Measurements from ENCODE around the gene AURKA. TPM values are rescaled to one million over a fixed set of nuclear protein-coding genes. Genes with fewer than 3 reads are reported as not detected.

Gene AURKA
- polyA plus RNA-seq, 2 donors, result 5.5 to 8.7 TPM

- Histone ChIP-seq H3K4me3 (ENCODE audit: low read depth in 1 of 2, low read length in 2 of 2) (no peak overlapping the region), H3K27ac (ENCODE audit: low read depth in 2 of 2, low read length in 1 of 2) (no peak overlapping the region), H3K27me3 (ENCODE audit: control insufficient read depth in 1 of 2, insufficient read depth in 2 of 2, low read length in 2 of 2) (no peaks in the 10 kb centered on the region), H3K36me3 (ENCODE audit: control insufficient read depth in 2 of 2, insufficient read depth in 2 of 2, low read length in 1 of 2) (no peaks in the 10 kb centered on the region), H3K9me3 (ENCODE audit: control insufficient read depth in 2 of 2, insufficient read depth in 1 of 2, low read depth in 1 of 2, low read length in 1 of 2) (no peaks in the 10 kb centered on the region), H3K4me1 (ENCODE audit: control insufficient read depth in 2 of 2, insufficient read depth in 2 of 2, low read length in 1 of 2) (peaks cover 7 to 8% of the 10 kb centered on the region in 2 donors)
- WGBS, 2 donors, result 60 to 62% methylated on average over 6 of the region's 6 CpGs
Observed at GRCh38 chr20:56358070-56358469, 33.9 kb downstream of the AURKA start.

- no peaks in the 10 kb centered on the region for H3K9me3 ChIP-seq (ENCODE audit: control insufficient read depth in 2 of 2, insufficient read depth in 1 of 2, low read depth in 1 of 2, low read length in 1 of 2)
- H3K4me3 ChIP-seq (ENCODE audit: low read depth in 1 of 2, low read length in 2 of 2), result no peak overlapping the region
- H3K27ac ChIP-seq (ENCODE audit: low read depth in 2 of 2, low read length in 1 of 2), result no peak overlapping the region
- WGBS, 2 donors, result 75 to 83% methylated on average over 4 of the region's 4 CpGs
- H3K4me1 ChIP-seq (ENCODE audit: control insufficient read depth in 2 of 2, insufficient read depth in 2 of 2, low read length in 1 of 2), result no peaks in the 10 kb centered on the region
- H3K36me3 ChIP-seq (ENCODE audit: control insufficient read depth in 2 of 2, insufficient read depth in 2 of 2, low read length in 1 of 2), result no peaks in the 10 kb centered on the region
- no peaks in the 10 kb centered on the region for H3K27me3 ChIP-seq (ENCODE audit: control insufficient read depth in 1 of 2, insufficient read depth in 2 of 2, low read length in 2 of 2)
Observed at GRCh38 chr20:56353356-56353755, 38.7 kb downstream of the AURKA start.

- no peak overlapping the region for H3K27ac ChIP-seq (ENCODE audit: low read depth in 2 of 2, low read length in 1 of 2)
- H3K9me3 ChIP-seq (ENCODE audit: control insufficient read depth in 2 of 2, insufficient read depth in 1 of 2, low read depth in 1 of 2, low read length in 1 of 2), result no peaks in the 10 kb centered on the region
- H3K36me3 ChIP-seq (ENCODE audit: control insufficient read depth in 2 of 2, insufficient read depth in 2 of 2, low read length in 1 of 2), result no peaks in the 10 kb centered on the region
- H3K4me1 ChIP-seq (ENCODE audit: control insufficient read depth in 2 of 2, insufficient read depth in 2 of 2, low read length in 1 of 2), result no peaks in the 10 kb centered on the region
- H3K4me3 ChIP-seq (ENCODE audit: low read depth in 1 of 2, low read length in 2 of 2), result no peak overlapping the region
- H3K27me3 ChIP-seq (ENCODE audit: control insufficient read depth in 1 of 2, insufficient read depth in 2 of 2, low read length in 2 of 2), result no peaks in the 10 kb centered on the region
- 67 to 73% methylated on average over 5 of the region's 5 CpGs for WGBS, 2 donors
Observed at GRCh38 chr20:56352345-56353055, 39.5 kb downstream of the AURKA start.

GRCh38 chr20:56350842-56351241 is 41.2 kb downstream of the AURKA start:
- H3K27ac ChIP-seq (ENCODE audit: low read depth in 2 of 2, low read length in 1 of 2), result no peak overlapping the region
- no peaks in the 10 kb centered on the region for H3K27me3 ChIP-seq (ENCODE audit: control insufficient read depth in 1 of 2, insufficient read depth in 2 of 2, low read length in 2 of 2)
- 77 to 79% methylated on average over 2 of the region's 2 CpGs for WGBS, 2 donors

GRCh38 chr20:56348746-56349145 is 43.3 kb downstream of the AURKA start:
- Histone ChIP-seq H3K27ac (ENCODE audit: low read depth in 2 of 2, low read length in 1 of 2) (no peak overlapping the region), H3K27me3 (ENCODE audit: control insufficient read depth in 1 of 2, insufficient read depth in 2 of 2, low read length in 2 of 2) (peaks cover 0 to 2% of the 10 kb centered on the region in 2 donors), H3K4me3 (ENCODE audit: low read depth in 1 of 2, low read length in 2 of 2) (no peak overlapping the region), H3K4me1 (ENCODE audit: control insufficient read depth in 2 of 2, insufficient read depth in 2 of 2, low read length in 1 of 2) (peaks cover 3 to 5% of the 10 kb centered on the region in 2 donors), H3K36me3 (ENCODE audit: control insufficient read depth in 2 of 2, insufficient read depth in 2 of 2, low read length in 1 of 2) (no peaks in the 10 kb centered on the region), H3K9me3 (ENCODE audit: control insufficient read depth in 2 of 2, insufficient read depth in 1 of 2, low read depth in 1 of 2, low read length in 1 of 2) (no peaks in the 10 kb centered on the region)
- 9% methylated on average over 3 of the region's 3 CpGs for WGBS, 2 donors

More at GRCh38 chr20:56350842-56351241, 41.2 kb downstream of the AURKA start:
- Histone ChIP-seq H3K4me1 (ENCODE audit: control insufficient read depth in 2 of 2, insufficient read depth in 2 of 2, low read length in 1 of 2) (no peaks in the 10 kb centered on the region), H3K36me3 (ENCODE audit: control insufficient read depth in 2 of 2, insufficient read depth in 2 of 2, low read length in 1 of 2) (no peaks in the 10 kb centered on the region), H3K4me3 (ENCODE audit: low read depth in 1 of 2, low read length in 2 of 2) (no peak overlapping the region), H3K9me3 (ENCODE audit: control insufficient read depth in 2 of 2, insufficient read depth in 1 of 2, low read depth in 1 of 2, low read length in 1 of 2) (no peaks in the 10 kb centered on the region)

- Histone ChIP-seq H3K4me1 (ENCODE audit: control insufficient read depth in 2 of 2, insufficient read depth in 2 of 2, low read length in 1 of 2) (peaks cover 4 to 6% of the 10 kb centered on the region in 2 donors), H3K36me3 (ENCODE audit: control insufficient read depth in 2 of 2, insufficient read depth in 2 of 2, low read length in 1 of 2) (no peaks in the 10 kb centered on the region), H3K27me3 (ENCODE audit: control insufficient read depth in 1 of 2, insufficient read depth in 2 of 2, low read length in 2 of 2) (peaks cover 0 to 5% of the 10 kb centered on the region in 2 donors), H3K27ac (ENCODE audit: low read depth in 2 of 2, low read length in 1 of 2) (no peak overlapping the region), H3K4me3 (ENCODE audit: low read depth in 1 of 2, low read length in 2 of 2) (no peak overlapping the region), H3K9me3 (ENCODE audit: control insufficient read depth in 2 of 2, insufficient read depth in 1 of 2, low read depth in 1 of 2, low read length in 1 of 2) (no peaks in the 10 kb centered on the region)
- WGBS, 2 donors, result 6 to 13% methylated on average over 5 of the region's 5 CpGs
Observed at GRCh38 chr20:56348305-56348693, 43.7 kb downstream of the AURKA start.

GRCh38 chr20:56347628-56348304 is 44.2 kb downstream of the AURKA start:
- Histone ChIP-seq H3K9me3 (ENCODE audit: control insufficient read depth in 2 of 2, insufficient read depth in 1 of 2, low read depth in 1 of 2, low read length in 1 of 2) (no peaks in the 10 kb centered on the region), H3K4me3 (ENCODE audit: low read depth in 1 of 2, low read length in 2 of 2) (no peak overlapping the region), H3K36me3 (ENCODE audit: control insufficient read depth in 2 of 2, insufficient read depth in 2 of 2, low read length in 1 of 2) (no peaks in the 10 kb centered on the region), H3K27me3 (ENCODE audit: control insufficient read depth in 1 of 2, insufficient read depth in 2 of 2, low read length in 2 of 2) (peaks cover 0 to 8% of the 10 kb centered on the region in 2 donors), H3K27ac (ENCODE audit: low read depth in 2 of 2, low read length in 1 of 2) (no peak overlapping the region), H3K4me1 (ENCODE audit: control insufficient read depth in 2 of 2, insufficient read depth in 2 of 2, low read length in 1 of 2) (peaks cover 4 to 6% of the 10 kb centered on the region in 2 donors)
- 62 to 66% methylated on average over 13 of the region's 13 CpGs for WGBS, 2 donors

GRCh38 chr20:56345911-56346310 is 46.1 kb downstream of the AURKA start:
- peaks cover 4 to 6% of the 10 kb centered on the region in 2 donors for H3K4me1 ChIP-seq (ENCODE audit: control insufficient read depth in 2 of 2, insufficient read depth in 2 of 2, low read length in 1 of 2)
- no peak overlapping the region for H3K4me3 ChIP-seq (ENCODE audit: low read depth in 1 of 2, low read length in 2 of 2)
- H3K36me3 ChIP-seq (ENCODE audit: control insufficient read depth in 2 of 2, insufficient read depth in 2 of 2, low read length in 1 of 2), result no peaks in the 10 kb centered on the region
- H3K27ac ChIP-seq (ENCODE audit: low read depth in 2 of 2, low read length in 1 of 2), result no peak overlapping the region
- peaks cover 0 to 8% of the 10 kb centered on the region in 2 donors for H3K27me3 ChIP-seq (ENCODE audit: control insufficient read depth in 1 of 2, insufficient read depth in 2 of 2, low read length in 2 of 2)
- H3K9me3 ChIP-seq (ENCODE audit: control insufficient read depth in 2 of 2, insufficient read depth in 1 of 2, low read depth in 1 of 2, low read length in 1 of 2), result no peaks in the 10 kb centered on the region
- 87 to 90% methylated on average over 8 of the region's 8 CpGs for WGBS, 2 donors

GRCh38 chr20:56343861-56344381 is 48.1 kb downstream of the AURKA start:
- 1 to 4% methylated on average over 41 of the region's 41 CpGs for WGBS, 2 donors
- H3K27ac ChIP-seq (ENCODE audit: low read depth in 2 of 2, low read length in 1 of 2), result no peak overlapping the region
- H3K9me3 ChIP-seq (ENCODE audit: control insufficient read depth in 2 of 2, insufficient read depth in 1 of 2, low read depth in 1 of 2, low read length in 1 of 2), result no peaks in the 10 kb centered on the region
- H3K27me3 ChIP-seq (ENCODE audit: control insufficient read depth in 1 of 2, insufficient read depth in 2 of 2, low read length in 2 of 2), result peaks cover 0 to 8% of the 10 kb centered on the region in 2 donors
- no peaks in the 10 kb centered on the region for H3K36me3 ChIP-seq (ENCODE audit: control insufficient read depth in 2 of 2, insufficient read depth in 2 of 2, low read length in 1 of 2)
- H3K4me1 ChIP-seq (ENCODE audit: control insufficient read depth in 2 of 2, insufficient read depth in 2 of 2, low read length in 1 of 2), result peaks cover 4 to 6% of the 10 kb centered on the region in 2 donors
- H3K4me3 ChIP-seq (ENCODE audit: low read depth in 1 of 2, low read length in 2 of 2), result no peak overlapping the region
